H1 (cell line): ENCODE data around the gene VGLL1. TPM values are rescaled to one million over a fixed set of nuclear protein-coding genes. Genes with fewer than 3 reads are reported as not detected.

Experiments
- CTCF ChIA-PET: fragments of 300-600 bp; sonication (Branson Sonifier 250); formaldehyde crosslinking; loops from one replicate; lab custom pipeline; 2021; ENCODE audit not compliant: partially characterized antibody; lab: Charles Lee
- POLR2A ChIA-PET: fragments of 300-600 bp; sonication (Branson Sonifier 250); formaldehyde crosslinking; loops from one replicate; lab custom pipeline; 2021; ENCODE audit warnings: inconsistent platforms; ENCODE audit not compliant: partially characterized antibody; lab: Charles Lee
- DNase-seq, 2 experiments: peaks; one replicate each; pipeline versions ENCODE4 v3.0.0 to v3.0.0-alpha.2; 2010 to 2022; ENCODE audit warnings: low spot score in 2 of 2, low read depth in 1 of 2, mixed read lengths in 1 of 2
- FAIRE-seq: peaks from 2 replicates; lab custom pipeline; 2011; peaks lifted over from hg19 to GRCh38; lab: Jason Lieb, UNC
- H2AFZ ChIP-seq: 2 replicates; pipeline ENCODE4 v1.8.1; 2012; ENCODE audit warnings: low read length, inconsistent platforms
- H2AK5ac ChIP-seq: 2 replicates; pipeline ENCODE4 v1.6.1; 2013; ENCODE audit warnings: low read depth, low read length
- H2BK120ac ChIP-seq: replicated peaks from 2 replicates; pipeline ENCODE3; 2013; ENCODE audit warnings: low read depth, low read length, inconsistent platforms
- H2BK12ac ChIP-seq: 2 replicates; pipeline ENCODE4 v1.6.1; 2013; ENCODE audit warnings: low read depth, low read length
- H2BK15ac ChIP-seq: 2 replicates; pipeline ENCODE4 v1.6.1; 2013; ENCODE audit warnings: low read length
- H2BK20ac ChIP-seq: 2 replicates; pipeline ENCODE4 v1.6.1; 2013; ENCODE audit warnings: low read length
- H2BK5ac ChIP-seq: 2 replicates; pipeline ENCODE4 v1.6.1; 2013; ENCODE audit warnings: low read depth, low read length
- H3K14ac ChIP-seq: 2 replicates; pipeline ENCODE4 v1.6.1; 2013; ENCODE audit warnings: inconsistent platforms; ENCODE audit not compliant: insufficient read length
- H3K18ac ChIP-seq: 2 replicates; pipeline ENCODE4 v1.6.1; 2013; ENCODE audit warnings: low read length; ENCODE audit errors: extremely low read depth
- H3K23ac ChIP-seq: 2 replicates; pipeline ENCODE4 v1.6.1; 2013; ENCODE audit warnings: inconsistent platforms; ENCODE audit not compliant: insufficient read length
- H3K23me2 ChIP-seq: 2 replicates; pipeline ENCODE4 v1.6.1; 2013; ENCODE audit warnings: low read depth, low read length
- H3K27ac ChIP-seq: 2 replicates; pipeline ENCODE4 v1.6.1; 2011; ENCODE audit warnings: low read depth, low read length, inconsistent platforms
- H3K27me3 ChIP-seq, 4 experiments: replicated peaks in 1 of 4; 1 replicate in 1 of 4; 2 replicates in 3 of 4; pipeline versions ENCODE4 v1.6.1 to v1.8.1; 2011 to 2013; ENCODE audit warnings: low read length in 3 of 4, mild to moderate bottlenecking in 3 of 4, inconsistent platforms in 2 of 4, mixed read lengths in 2 of 4, moderate library complexity in 1 of 4; ENCODE audit not compliant: control insufficient read depth in 3 of 4, insufficient read depth in 3 of 4; ENCODE audit errors: extremely low read depth in 1 of 4
- H3K36me3 ChIP-seq, 4 experiments: 2 replicates each; pipeline versions ENCODE4 v1.6.1 to v1.8.1; 2011 to 2013; ENCODE audit warnings: mild to moderate bottlenecking in 4 of 4, low read length in 3 of 4, moderate library complexity in 2 of 4, control low read depth in 1 of 4, inconsistent platforms in 1 of 4; ENCODE audit not compliant: insufficient read depth in 4 of 4, control insufficient read depth in 2 of 4
- H3K4ac ChIP-seq: replicated peaks from 2 replicates; pipeline ENCODE3; 2013; ENCODE audit warnings: low read length, low read depth, mixed read lengths, inconsistent platforms; ENCODE audit not compliant: insufficient read length
- H3K4me1 ChIP-seq, 4 experiments: replicated peaks in 1 of 4; 1 replicate in 1 of 4; 2 replicates in 3 of 4; pipeline versions ENCODE4 v1.6.1 to v1.8.1; 2011 to 2013; ENCODE audit warnings: low read length in 3 of 4, inconsistent platforms in 2 of 4, mixed read lengths in 1 of 4; ENCODE audit not compliant: insufficient read depth in 4 of 4, control insufficient read depth in 3 of 4
- H3K4me2 ChIP-seq, 2 experiments: 2 replicates each; pipeline versions ENCODE4 v1.6.1 to v1.8.1; 2011 to 2013; ENCODE audit warnings: low read depth in 2 of 2, low read length in 2 of 2, control low read depth in 1 of 2, inconsistent platforms in 1 of 2, mild to moderate bottlenecking in 1 of 2; ENCODE audit not compliant: insufficient read depth in 1 of 2
- H3K4me3 ChIP-seq, 4 experiments: fragments of 200-600, 300-600 bp in 1 of 4; sonication (generic), shearing (Covaris generic), sonication (Bioruptor Twin) in 1 of 4; 2 replicates each; pipeline versions ENCODE4 v1.5.1 to v1.8.1; 2011 to 2016; ENCODE audit warnings: low read length in 4 of 4, low read depth in 3 of 4, control low read depth in 2 of 4, inconsistent platforms in 2 of 4, mild to moderate bottlenecking in 2 of 4, mixed read lengths in 1 of 4, moderate library complexity in 1 of 4; ENCODE audit not compliant: insufficient read depth in 2 of 4; ENCODE audit errors: extremely low read depth in 1 of 4
- H3K56ac ChIP-seq: replicated peaks from 2 replicates; pipeline ENCODE3; 2013; ENCODE audit warnings: low read depth, mild to moderate bottlenecking, mixed read lengths, low read length, inconsistent platforms; ENCODE audit not compliant: insufficient read length
- H3K79me1 ChIP-seq: 2 replicates; pipeline ENCODE4 v1.6.1; 2013; ENCODE audit warnings: low read depth, low read length, control low read depth
- H3K79me2 ChIP-seq, 2 experiments: 2 replicates each; pipeline versions ENCODE4 v1.6.1 to v1.8.1; 2012 to 2013; ENCODE audit warnings: low read length in 2 of 2, mild to moderate bottlenecking in 2 of 2, inconsistent platforms in 1 of 2; ENCODE audit not compliant: insufficient read depth in 2 of 2, control insufficient read depth in 1 of 2
- H3K9ac ChIP-seq, 4 experiments: replicated peaks in 1 of 4; 1 replicate in 1 of 4; 2 replicates in 3 of 4; pipeline versions ENCODE4 v1.6.1 to v1.8.1; 2011 to 2013; ENCODE audit warnings: low read depth in 3 of 4, low read length in 3 of 4, control low read depth in 2 of 4, mild to moderate bottlenecking in 2 of 4, moderate library complexity in 2 of 4, inconsistent platforms in 1 of 4; ENCODE audit errors: extremely low read depth in 1 of 4
- H3K9me3 ChIP-seq, 2 experiments: 2 replicates each; pipeline versions ENCODE4 v1.6.1 to v1.8.1; 2012 to 2013; ENCODE audit warnings: mild to moderate bottlenecking in 2 of 2, moderate library complexity in 2 of 2, control low read depth in 1 of 2, inconsistent platforms in 1 of 2, low read depth in 1 of 2, low read length in 1 of 2, mixed read lengths in 1 of 2; ENCODE audit not compliant: insufficient read depth in 2 of 2
- H4K20me1 ChIP-seq, 2 experiments: replicated peaks in 1 of 2; 2 replicates each; pipeline versions ENCODE3 to v1.8.1; 2011 to 2013; ENCODE audit warnings: inconsistent platforms in 2 of 2, low read length in 2 of 2, mild to moderate bottlenecking in 1 of 2; ENCODE audit not compliant: insufficient read depth in 2 of 2, control insufficient read depth in 1 of 2
- H4K5ac ChIP-seq: 2 replicates; pipeline ENCODE4 v1.6.1; 2013; ENCODE audit warnings: low read length, low read depth, mixed read lengths, inconsistent platforms; ENCODE audit not compliant: insufficient read length
- H4K8ac ChIP-seq: 2 replicates; pipeline ENCODE4 v1.8.0; 2013; ENCODE audit warnings: mild to moderate bottlenecking, moderate library complexity, low read length, inconsistent platforms; ENCODE audit not compliant: insufficient read depth; ENCODE audit errors: extremely low read depth
- H4K91ac ChIP-seq: replicated peaks from 2 replicates; pipeline ENCODE3; 2013; ENCODE audit warnings: low read length, mixed read lengths, inconsistent platforms; ENCODE audit not compliant: insufficient read length
- ASH2L ChIP-seq: fragments of 200-600, 300-600 bp; sonication (generic); IDR thresholded peaks from one replicate; pipeline ENCODE4 v1.7.1; 2017; ENCODE audit warnings: low read length
- KDM5A ChIP-seq: fragments of 200-600 bp; IDR thresholded peaks from 2 replicates; pipeline ENCODE4 v1.7.1; 2012; ENCODE audit warnings: mild to moderate bottlenecking, low read length, inconsistent platforms, mixed read lengths
- MAFK ChIP-seq: IDR thresholded peaks from 2 replicates; pipeline ENCODE4 v1.6.1; 2012; ENCODE audit warnings: low read depth, mild to moderate bottlenecking, improper control_type of control experiment, low read length
- WGBS, 2 experiments: shearing (Covaris generic) in 1 of 2; methylation state at CpG; one replicate each; pipeline versions ENCODE4 v1.1.6 to v1.1.7; 2013 to 2015; ENCODE audit warnings: low lambda C conversion rate in 2 of 2, mixed read lengths in 2 of 2, inconsistent platforms in 1 of 2, low coverage in 1 of 2, missing lambda C conversion rate in 1 of 2; ENCODE audit not compliant: insufficient replicate concordance in 2 of 2, insufficient coverage in 1 of 2, insufficient read length in 1 of 2; ENCODE audit errors: extremely low coverage in 1 of 2, missing lambda C conversion rate in 1 of 2; 5-methylcytosine and 5-hydroxymethylcytosine counted together
- polyA plus RNA-seq, 7 experiments: library from polyadenylated mRNA; depleted of rRNA in 3 of 7; stranded (reverse) in 5 of 7; unstranded in 2 of 7; fragments of >200 nt in 5 of 7; fragments of 200-250 nt in 2 of 7; gene quantifications; 1 replicate in 5 of 7; 2 replicates in 1 of 7; 4 replicates in 1 of 7; pipeline versions ENCODE4 v1.2.1 to v1.2.3, GENCODE V29; 2011 to 2013; ENCODE audit warnings: missing spikeins in 2 of 7, mixed read lengths in 2 of 7
- total RNA-seq: library from RNA; stranded (reverse); fragmentation: NEBNext Ultra II Directional; extraction: Animal tissue kit (Norgen Biotek cat#: 25700); gene quantifications from 2 replicates; pipeline ENCODE4 v1.2.1, GENCODE V29; 2021

VGLL1 gene
- total and polyA plus RNA-seq, 2 of the 8 experiments (the other 6 are each of a cell fraction or from before 2014, with no cell fraction given) = not detected

GRCh38 chrX:136488706-136489105 is 43.3 kb upstream of the VGLL1 start:
- no peak for FAIRE-seq
- H3K23me2 ChIP-seq = no peaks in the 10 kb centered on the region
- CTCF ChIA-PET = no interaction called here

More at GRCh38 chrX:136488706-136489105, 43.3 kb upstream of the VGLL1 start:
- no peak overlapping the region for H3K4me2 ChIP-seq
- H3K9me3 ChIP-seq = no peaks in the 10 kb centered on the region
- H2BK120ac ChIP-seq = no peak overlapping the region
- H3K4ac ChIP-seq = no peak overlapping the region
- no peak overlapping the region for H3K56ac ChIP-seq
- H2BK12ac ChIP-seq = no peak overlapping the region
- H3K4me1 ChIP-seq = no peaks in the 10 kb centered on the region
- no peak overlapping the region for H3K14ac ChIP-seq
- no peak overlapping the region for H2BK15ac ChIP-seq
- H2AFZ ChIP-seq = no peak overlapping the region
- POLR2A ChIA-PET = no interaction called here
- no peak overlapping the region for H3K23ac ChIP-seq
- H3K36me3 ChIP-seq = no peaks in the 10 kb centered on the region
- H3K79me1 ChIP-seq = no peaks in the 10 kb centered on the region
- DNase-seq = no peak
- H4K20me1 ChIP-seq = no peaks in the 10 kb centered on the region
- TF ChIP-seq KDM5A (no peak), ASH2L (no peak), MAFK (no peak)
- H3K27ac ChIP-seq = no peak overlapping the region
- H2AK5ac ChIP-seq = no peak overlapping the region
- no peak overlapping the region for H4K8ac ChIP-seq
- no peaks in the 10 kb centered on the region for H3K27me3 ChIP-seq
- H2BK5ac ChIP-seq = no peak overlapping the region
- H4K5ac ChIP-seq = no peak overlapping the region
- H3K9ac ChIP-seq = no peak overlapping the region
- H3K18ac ChIP-seq = no peak overlapping the region
- no peak overlapping the region for H4K91ac ChIP-seq
- no peak overlapping the region for H3K4me3 ChIP-seq
- 58% methylated on average over 5 of the region's 5 CpGs; no CpG with 5 or more reads in 1 of the 2 experiments for WGBS, 2 experiments
- no peaks in the 10 kb centered on the region for H3K79me2 ChIP-seq
- no peak overlapping the region for H2BK20ac ChIP-seq
